NCI-H1436 (cell line): ENCODE measurements around the gene RNGTT.
"Not testable (repeated sequence)": the region's sequence is repeated elsewhere in the genome, so short reads cannot be mapped to it uniquely, and the experiment has no call there.

Experiments
- DNase-seq: peaks from one replicate; lab custom pipeline; 2025; lab: John Stamatoyannopoulos, UW

The RNGTT gene

GRCh38 chr6:88864359-88865054 is 98.9 kb downstream of the RNGTT start:
- DNase-seq: no peak

DNA sequence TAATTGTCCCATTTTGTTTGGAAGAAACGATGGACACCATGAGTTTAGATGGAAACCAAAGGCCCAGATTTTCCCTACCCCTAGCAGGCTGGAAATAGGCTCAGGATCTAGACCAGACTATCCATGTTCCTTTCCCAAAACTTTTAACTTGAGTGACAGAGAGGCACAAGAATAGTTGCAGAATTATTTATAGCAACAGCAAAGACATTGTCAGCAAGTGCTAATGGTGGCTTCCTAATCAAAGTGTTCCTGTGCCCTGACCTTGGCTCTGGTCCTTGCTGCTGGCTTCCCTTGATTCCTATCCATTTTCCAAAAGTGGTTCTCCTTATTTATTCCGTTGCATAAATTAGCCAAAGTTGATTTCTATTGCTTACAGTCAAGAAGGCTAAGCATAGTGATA is 103.1 kb downstream of the RNGTT start:
- DNase-seq: no peak

DNA sequence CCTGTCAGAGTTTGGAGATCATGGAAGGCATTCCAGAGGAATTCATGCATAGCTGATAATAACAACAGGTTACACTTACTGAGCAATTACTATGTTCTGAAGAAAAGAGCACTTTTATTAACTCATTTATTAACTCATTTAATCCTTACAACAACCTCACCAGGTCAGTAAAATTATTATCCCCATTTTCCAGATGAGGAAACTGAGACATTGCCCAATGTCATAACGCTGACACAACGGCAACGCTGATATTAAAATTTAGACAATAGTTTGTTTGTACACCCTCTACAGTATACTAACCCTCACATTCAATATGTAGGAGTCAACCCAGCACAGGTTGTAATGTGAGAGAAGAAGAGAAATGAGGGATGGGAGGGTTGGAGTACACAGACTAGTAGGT is 105.0 kb downstream of the RNGTT start:
- no peak for DNase-seq

GRCh38 chr6:88856566-88856965 is 106.9 kb downstream of the RNGTT start:
- no peak for DNase-seq

DNA sequence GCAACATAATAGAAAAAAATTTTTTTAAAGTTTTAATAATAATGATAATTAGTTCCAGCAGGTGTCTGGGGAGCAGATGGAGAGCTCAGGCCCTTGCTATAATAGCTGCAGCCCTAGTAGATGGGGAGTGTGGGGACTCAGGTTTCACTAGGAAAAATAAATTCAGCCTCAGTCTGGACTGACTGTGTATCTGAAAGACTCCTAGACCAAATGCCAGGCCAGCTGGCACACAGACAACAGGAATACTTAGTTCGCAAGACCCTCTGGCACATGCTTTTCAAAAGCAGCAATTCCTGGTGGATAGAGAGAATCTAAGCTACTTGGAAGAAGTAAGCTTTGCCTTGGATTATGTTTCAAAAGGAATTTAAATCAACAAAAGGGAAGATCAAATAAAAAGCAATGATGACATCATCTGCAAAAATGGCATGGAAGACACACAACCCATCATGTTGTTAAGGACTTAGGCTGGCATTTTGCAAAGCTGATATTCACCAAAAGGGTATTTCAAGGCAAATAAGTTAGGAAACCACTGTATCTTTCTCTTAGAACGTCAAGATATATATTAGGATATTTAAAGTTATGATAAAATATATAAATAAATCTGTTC is 107.8 kb downstream of the RNGTT start:
- no peak for DNase-seq

DNA sequence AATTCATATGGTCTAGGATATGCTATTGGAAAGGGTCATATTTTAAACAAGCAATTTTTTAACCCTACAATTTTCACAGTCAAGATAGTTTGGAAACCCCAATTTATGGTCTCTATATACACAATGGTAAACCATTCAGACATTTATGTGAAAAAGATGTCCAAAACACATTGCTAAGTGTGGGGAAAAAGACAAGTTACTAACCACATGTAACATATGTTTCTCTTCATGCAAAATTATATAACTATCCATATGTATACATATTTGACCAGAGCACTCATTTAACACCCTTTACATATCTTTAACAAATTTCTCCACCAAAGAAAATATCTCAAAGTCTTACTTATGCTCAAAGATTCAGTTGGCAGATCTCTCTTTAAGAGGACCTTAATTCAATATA is 110.6 kb downstream of the RNGTT start:
- no peak for DNase-seq

GRCh38 chr6:88852000-88852399 is 111.4 kb downstream of the RNGTT start:
- DNase-seq: no peak

DNA sequence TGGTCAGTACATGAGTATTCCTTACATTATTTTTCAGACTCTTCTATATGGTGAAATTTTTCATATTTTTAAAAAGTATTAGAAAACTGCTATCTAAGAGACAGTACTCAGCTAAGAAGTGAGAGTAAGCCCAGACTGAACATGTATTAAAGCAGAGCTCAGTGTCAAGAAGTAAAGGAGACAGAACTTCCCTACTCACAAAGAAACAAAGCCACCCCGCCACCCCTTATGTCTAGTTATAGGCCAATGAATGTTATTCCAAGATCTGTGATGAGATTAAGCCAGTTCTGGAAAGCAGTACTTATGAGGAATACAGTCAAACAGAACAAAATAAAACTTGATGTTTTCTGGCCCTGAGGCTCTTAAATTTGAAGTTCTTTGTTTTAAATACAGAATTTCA is 114.5 kb downstream of the RNGTT start:
- no peak for DNase-seq

- no peak for DNase-seq
Observed at GRCh38 chr6:88843040-88843439, 120.4 kb downstream of the RNGTT start.

DNA sequence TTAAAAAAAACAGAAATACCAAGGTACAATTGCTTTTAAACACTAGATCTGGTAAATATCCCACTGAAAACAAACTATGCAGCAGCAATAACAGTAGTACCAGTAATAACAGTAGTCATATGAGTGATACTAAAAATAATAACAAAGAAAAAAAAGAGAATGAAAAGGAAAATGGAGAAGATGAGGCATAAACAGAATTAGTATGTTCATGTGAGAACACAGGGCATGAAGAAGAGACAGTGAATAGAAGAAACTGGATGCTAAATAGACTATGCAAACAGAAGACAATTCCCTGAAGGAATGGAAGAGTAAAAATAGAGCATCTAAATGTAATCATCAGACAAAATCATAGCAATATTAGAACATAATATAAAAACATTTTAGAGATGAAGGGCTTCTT is 121.1 kb downstream of the RNGTT start:
- DNase-seq: no peak

DNA sequence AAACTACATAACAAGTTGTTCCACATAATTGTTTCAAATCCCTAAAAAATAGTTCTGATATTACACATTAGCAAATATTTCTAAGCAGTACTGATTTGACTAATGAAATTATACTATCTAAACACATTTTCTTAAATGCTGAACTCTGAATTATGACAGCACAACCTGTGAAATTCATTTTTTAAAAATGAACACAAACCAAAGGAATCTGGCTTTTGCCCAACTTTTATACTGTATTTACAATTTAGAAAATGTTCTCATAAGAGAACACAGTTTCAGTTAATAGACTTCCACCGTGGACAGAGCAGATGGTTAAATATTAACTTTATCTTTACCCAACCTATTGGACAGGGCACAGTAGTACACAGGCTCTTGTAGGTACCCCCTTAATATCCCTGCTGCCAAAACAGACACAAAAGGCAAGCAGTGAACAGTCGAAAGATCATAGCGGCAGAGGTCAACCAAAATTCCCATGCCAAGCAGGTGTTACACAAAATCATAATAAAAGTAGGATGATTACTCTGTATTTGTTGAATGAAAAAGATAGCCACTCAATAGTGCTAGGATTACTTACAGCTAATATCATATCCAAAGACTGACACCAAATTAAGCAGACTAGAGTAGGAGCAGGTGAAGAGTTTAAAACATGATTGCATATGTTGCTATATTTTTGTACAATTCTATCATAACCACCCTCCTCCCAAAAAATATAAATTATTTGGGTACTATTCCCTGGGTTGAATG is 122.5 kb downstream of the RNGTT start:
- DNase-seq: no peak

GRCh38 chr6:88840289-88840688 is 123.1 kb downstream of the RNGTT start:
- no peak for DNase-seq

- DNase-seq: no peak
Observed at GRCh38 chr6:88839280-88839679, 124.1 kb downstream of the RNGTT start.

GRCh38 chr6:88835210-88835609 is 128.2 kb downstream of the RNGTT start:
- no peak for DNase-seq

- not testable (repeated sequence) for DNase-seq
Observed at GRCh38 chr6:88833071-88833470, 130.3 kb downstream of the RNGTT start.

GRCh38 chr6:88827599-88827998 is 135.8 kb downstream of the RNGTT start:
- DNase-seq: not testable (repeated sequence)

- no peak for DNase-seq
Observed at GRCh38 chr6:88825856-88826255, 137.6 kb downstream of the RNGTT start.

- no peak for DNase-seq
Observed at GRCh38 chr6:88823998-88824397, 139.4 kb downstream of the RNGTT start.

DNA sequence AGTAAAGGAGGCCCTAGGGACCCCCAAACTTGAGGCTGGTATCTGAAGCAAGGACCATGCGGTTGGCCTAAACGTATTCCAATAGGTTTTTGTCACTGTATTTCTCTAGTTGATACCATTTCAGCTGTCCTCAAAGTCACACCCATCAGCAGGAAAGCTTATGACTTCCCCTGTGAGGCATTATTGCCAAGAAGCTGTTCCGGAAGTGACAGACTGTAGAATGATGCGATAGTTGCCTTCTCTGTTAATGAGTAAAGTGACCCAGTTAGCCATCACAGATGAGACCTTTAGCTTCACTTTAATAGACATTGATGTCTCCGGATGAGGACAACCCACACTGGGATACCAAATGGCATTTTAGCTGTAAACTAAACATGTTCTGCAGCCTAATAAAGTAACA is 147.9 kb downstream of the RNGTT start:
- no peak for DNase-seq

GRCh38 chr6:88814909-88815308 is 148.5 kb downstream of the RNGTT start:
- DNase-seq: no peak

GRCh38 chr6:88813045-88813444 is 150.4 kb downstream of the RNGTT start:
- DNase-seq: no peak

DNA sequence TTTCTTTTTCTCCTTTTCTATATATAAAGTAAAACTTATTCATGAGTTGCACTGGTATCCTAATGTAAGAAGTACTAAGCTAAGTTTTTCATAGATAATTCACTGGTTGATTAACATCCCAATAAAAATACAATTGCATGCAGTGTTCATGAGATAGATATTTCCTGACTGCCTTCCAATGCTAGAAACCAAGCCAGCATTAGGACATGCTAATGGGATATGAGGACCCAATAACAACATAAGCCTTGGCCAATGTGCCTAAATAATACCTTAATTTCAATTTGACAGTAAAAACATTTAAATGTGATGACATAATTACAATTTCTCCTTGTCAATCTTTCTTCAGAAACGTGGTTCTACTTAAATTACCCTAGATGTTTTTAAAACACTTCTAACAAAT is 152.7 kb downstream of the RNGTT start:
- DNase-seq: no peak

- DNase-seq: no peak
Observed at GRCh38 chr6:88810089-88810488, 153.3 kb downstream of the RNGTT start.
